ENCODE measurements around the gene SZRD1.

- TF ChIP-seq SUZ12 (IDR thresholded peaks at IDR 0.05; ENCODE audit: extremely low read depth, insufficient read depth, insufficient read length): no peak
- no peak for TF ChIP-seq ZNF274 (IDR thresholded peaks at IDR 0.05; ENCODE audit: low read depth, low read length)
- no peak for TF ChIP-seq YY1 (IDR thresholded peaks at IDR 0.05; ENCODE audit: insufficient read depth, insufficient read length)
Measured at GRCh38 chr1:16383888-16384287, 16.8 kb downstream of the SZRD1 start.

Data from NT2/D1 (cell line).